ENCODE results near the gene DRAXIN. TPM values are rescaled to one million over a fixed set of nuclear protein-coding genes. Genes with fewer than 3 reads are reported as not detected.

DRAXIN gene
- polyA plus RNA-seq, 1 donor (not counting 4 experiments of a cell fraction or from before 2014, with no cell fraction given), result not detected

DNA sequence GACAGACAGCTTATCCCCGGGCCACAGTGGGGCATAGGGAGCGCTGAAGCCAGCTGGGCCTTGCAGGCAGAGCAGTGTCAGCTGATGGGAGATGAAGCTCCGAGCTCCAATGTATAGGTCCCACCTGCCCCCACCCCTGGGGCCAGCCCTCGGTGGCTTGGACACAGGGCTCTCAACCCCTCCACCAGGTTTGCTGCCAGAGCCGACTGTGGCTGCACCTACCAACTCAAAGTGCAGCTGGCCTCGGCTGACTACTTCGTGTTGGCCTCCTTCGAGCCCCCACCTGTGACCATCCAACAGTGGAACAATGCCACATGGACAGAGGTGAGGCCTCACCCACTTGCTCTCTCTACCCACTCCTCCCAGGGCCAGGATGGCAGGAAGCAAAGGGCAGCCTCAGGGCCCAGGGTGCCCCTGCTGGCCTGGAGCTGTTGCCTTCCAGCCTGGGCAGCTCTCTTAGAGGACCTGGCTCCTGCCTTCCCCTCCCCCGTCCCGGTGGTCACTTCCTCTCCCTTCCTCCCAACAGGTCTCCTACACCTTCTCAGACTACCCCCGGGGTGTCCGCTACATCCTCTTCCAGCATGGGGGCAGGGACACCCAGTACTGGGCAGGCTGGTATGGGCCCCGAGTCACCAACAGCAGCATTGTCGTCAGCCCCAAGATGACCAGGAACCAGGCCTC lies 18.3 kb upstream of the DRAXIN start:
- Histone ChIP-seq H3K4me3 (ENCODE audit: control insufficient read depth in 2 of 3, extremely low read depth in 1 of 3, insufficient read depth in 2 of 3, low read depth in 1 of 3, low read length in 3 of 3) (no peak overlapping the region), H3K4me2 (ENCODE audit: control insufficient read depth, extremely low read depth, insufficient read depth, low read depth, low read length) (no peak overlapping the region), H3K36me3 (ENCODE audit: control insufficient read depth in 2 of 2, extremely low read depth in 1 of 2, insufficient read depth in 2 of 2, low read length in 2 of 2) (peaks cover 13 to 18% of the 10 kb centered on the region in 2 experiments), H3K9me1 (ENCODE audit: control insufficient read depth, extremely low read depth, insufficient read depth, low read length) (no peaks in the 10 kb centered on the region), H4K20me1 (ENCODE audit: control insufficient read depth, extremely low read depth, insufficient read depth, low read length) (no peaks in the 10 kb centered on the region), H3K4me1 (ENCODE audit: control insufficient read depth, extremely low read depth, insufficient read depth, low read length) (no peaks in the 10 kb centered on the region), H3K27ac (ENCODE audit: control insufficient read depth, insufficient read depth, low read length) (no peak overlapping the region), H3K79me2 (ENCODE audit: control insufficient read depth, insufficient read depth, low read length) (no peaks in the 10 kb centered on the region), H2AFZ (ENCODE audit: control insufficient read depth, low read length) (no peak overlapping the region), H3K9ac (ENCODE audit: control insufficient read depth, extremely low read depth, insufficient read depth, low read length) (no peak overlapping the region), H3K9me3 (ENCODE audit: control insufficient read depth, low read depth, low read length) (no peaks in the 10 kb centered on the region), H3K27me3 (ENCODE audit: control insufficient read depth, extremely low read depth, insufficient read depth, low read length) (no peaks in the 10 kb centered on the region)
- FAIRE-seq (no peak), DNase-seq (ENCODE audit: low read depth, low spot score) (no peak)
- TF ChIP-seq, protein P1, sequence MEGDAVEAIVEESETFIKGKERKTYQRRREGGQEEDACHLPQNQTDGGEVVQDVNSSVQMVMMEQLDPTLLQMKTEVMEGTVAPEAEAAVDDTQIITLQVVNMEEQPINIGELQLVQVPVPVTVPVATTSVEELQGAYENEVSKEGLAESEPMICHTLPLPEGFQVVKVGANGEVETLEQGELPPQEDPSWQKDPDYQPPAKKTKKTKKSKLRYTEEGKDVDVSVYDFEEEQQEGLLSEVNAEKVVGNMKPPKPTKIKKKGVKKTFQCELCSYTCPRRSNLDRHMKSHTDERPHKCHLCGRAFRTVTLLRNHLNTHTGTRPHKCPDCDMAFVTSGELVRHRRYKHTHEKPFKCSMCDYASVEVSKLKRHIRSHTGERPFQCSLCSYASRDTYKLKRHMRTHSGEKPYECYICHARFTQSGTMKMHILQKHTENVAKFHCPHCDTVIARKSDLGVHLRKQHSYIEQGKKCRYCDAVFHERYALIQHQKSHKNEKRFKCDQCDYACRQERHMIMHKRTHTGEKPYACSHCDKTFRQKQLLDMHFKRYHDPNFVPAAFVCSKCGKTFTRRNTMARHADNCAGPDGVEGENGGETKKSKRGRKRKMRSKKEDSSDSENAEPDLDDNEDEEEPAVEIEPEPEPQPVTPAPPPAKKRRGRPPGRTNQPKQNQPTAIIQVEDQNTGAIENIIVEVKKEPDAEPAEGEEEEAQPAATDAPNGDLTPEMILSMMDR (optimal IDR thresholded peaks at IDR 0.05 in 1 of 3, IDR thresholded peaks at IDR 0.05 in 1 of 3, conservative IDR thresholded peaks at IDR 0.05 in 1 of 3; ENCODE audit: extremely low read depth in 1 of 3, insufficient read depth in 2 of 3, low read length in 3 of 3), result no peak
- no peak for TF ChIP-seq EZH2 (IDR thresholded peaks at IDR 0.05; ENCODE audit: low read length)
- dilution Hi-C loops (cut with MboI; ENCODE audit: extremely low pct_ligation_motif_present, low sequenced_read_pairs), result no loop called here

DNA sequence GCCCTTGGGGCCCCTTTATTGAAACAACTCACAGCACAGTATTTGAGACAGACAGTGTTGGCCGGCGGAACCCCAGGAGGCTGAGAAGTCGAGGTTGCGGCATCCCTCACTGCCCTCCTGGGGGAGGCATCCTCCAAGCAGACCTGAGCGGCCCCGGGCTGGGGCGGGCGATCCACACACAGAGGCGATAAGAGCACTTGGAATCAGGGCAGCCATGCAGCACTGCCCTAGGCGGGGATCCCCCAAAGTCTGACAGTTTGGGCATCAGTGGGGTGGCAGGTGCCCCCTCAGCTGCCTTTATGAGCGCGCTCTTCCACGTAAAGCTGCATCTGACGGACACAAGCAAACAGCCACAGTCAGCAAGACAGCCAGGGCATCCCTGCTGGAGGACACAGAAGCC lies 17.0 kb upstream of the DRAXIN start:
- Histone ChIP-seq H3K9ac (ENCODE audit: control insufficient read depth, extremely low read depth, insufficient read depth, low read length) (no peak overlapping the region), H3K27me3 (ENCODE audit: control insufficient read depth, extremely low read depth, insufficient read depth, low read length) (no peaks in the 10 kb centered on the region), H3K9me1 (ENCODE audit: control insufficient read depth, extremely low read depth, insufficient read depth, low read length) (no peaks in the 10 kb centered on the region), H3K79me2 (ENCODE audit: control insufficient read depth, insufficient read depth, low read length) (no peaks in the 10 kb centered on the region), H3K36me3 (ENCODE audit: control insufficient read depth in 2 of 2, extremely low read depth in 1 of 2, insufficient read depth in 2 of 2, low read length in 2 of 2) (peaks cover 13 to 15% of the 10 kb centered on the region in 2 experiments), H2AFZ (ENCODE audit: control insufficient read depth, low read length) (no peak overlapping the region), H3K9me3 (ENCODE audit: control insufficient read depth, low read depth, low read length) (no peaks in the 10 kb centered on the region), H3K4me2 (ENCODE audit: control insufficient read depth, extremely low read depth, insufficient read depth, low read depth, low read length) (no peak overlapping the region), H3K27ac (ENCODE audit: control insufficient read depth, insufficient read depth, low read length) (no peak overlapping the region), H4K20me1 (ENCODE audit: control insufficient read depth, extremely low read depth, insufficient read depth, low read length) (no peaks in the 10 kb centered on the region), H3K4me1 (ENCODE audit: control insufficient read depth, extremely low read depth, insufficient read depth, low read length) (no peaks in the 10 kb centered on the region), H3K4me3 (ENCODE audit: control insufficient read depth in 2 of 3, extremely low read depth in 1 of 3, insufficient read depth in 2 of 3, low read depth in 1 of 3, low read length in 3 of 3) (no peak overlapping the region)
- no peak for DNase-seq (ENCODE audit: low read depth, low spot score)
- no peak for FAIRE-seq
- dilution Hi-C loops (cut with MboI; ENCODE audit: extremely low pct_ligation_motif_present, low sequenced_read_pairs), result no loop called here
- TF ChIP-seq EZH2 (IDR thresholded peaks at IDR 0.05; ENCODE audit: low read length), result no peak
- TF ChIP-seq, protein P1 (optimal IDR thresholded peaks at IDR 0.05 in 1 of 3, IDR thresholded peaks at IDR 0.05 in 1 of 3, conservative IDR thresholded peaks at IDR 0.05 in 1 of 3; ENCODE audit: extremely low read depth in 1 of 3, insufficient read depth in 2 of 3, low read length in 3 of 3), result no peak
